A204.1 (cell line): Measurements from ENCODE around the gene SHC2.
"Not testable (repeated sequence)": the region's sequence is repeated elsewhere in the genome, so short reads cannot be mapped to it uniquely, and the experiment has no call there.

Experiments
- FAIRE-seq: peaks from 2 replicates; lab custom pipeline; 2012; peaks lifted over from hg19 to GRCh38; lab: Jason Lieb, UNC

Gene SHC2

DNA sequence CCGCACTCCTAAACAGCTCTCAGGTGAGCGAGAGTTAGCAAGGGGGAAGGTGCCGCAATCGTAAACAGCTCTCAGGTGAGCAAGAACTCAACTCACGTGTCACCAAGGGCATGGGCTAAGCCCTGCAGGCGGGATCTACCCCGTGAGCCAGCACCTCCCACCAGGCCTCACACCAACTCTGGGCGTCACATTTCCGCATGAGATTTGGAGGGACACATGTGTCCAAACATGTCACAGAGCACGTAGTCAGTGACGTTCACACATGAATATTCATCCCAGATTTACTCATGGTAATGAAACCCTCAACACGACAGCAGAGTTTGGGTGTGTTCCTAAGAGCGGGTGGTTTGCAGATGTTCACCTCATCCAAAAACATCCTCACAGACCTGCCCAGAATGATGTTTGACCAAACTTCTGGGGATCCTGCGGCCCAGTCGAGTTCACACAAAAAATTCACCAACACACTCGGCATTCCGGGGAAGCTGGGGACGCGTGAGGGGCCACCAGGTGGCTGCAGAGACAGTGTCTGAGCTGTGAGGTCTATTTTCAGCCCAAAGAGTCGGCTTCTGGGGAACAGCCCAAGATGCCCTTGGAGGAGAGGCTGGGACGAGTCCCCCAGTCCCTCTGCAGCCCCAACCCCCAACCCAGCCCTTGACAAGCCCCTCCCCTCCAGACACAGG is 71.4 kb downstream of the SHC2 start:
- no peak for FAIRE-seq

DNA sequence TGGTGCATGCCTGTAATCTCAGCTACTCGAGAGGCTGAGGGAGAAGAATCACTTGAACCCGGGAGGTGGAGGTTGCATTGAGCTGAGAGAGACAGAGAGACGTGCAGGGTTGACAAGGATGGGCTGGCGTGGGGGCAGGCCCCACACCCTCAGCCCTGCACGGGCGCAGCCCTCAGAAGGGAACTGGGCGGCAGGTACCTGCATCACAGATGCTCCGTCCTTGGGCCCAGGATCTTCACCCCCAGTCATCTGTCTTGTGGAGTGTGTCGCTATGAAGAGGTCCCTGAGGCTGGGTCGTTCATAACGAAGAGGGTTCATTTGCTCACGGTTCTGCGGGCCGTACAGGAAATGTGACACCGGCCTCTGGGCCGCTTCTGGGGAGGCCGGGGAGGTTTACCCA is 72.1 kb downstream of the SHC2 start:
- FAIRE-seq = no peak

DNA sequence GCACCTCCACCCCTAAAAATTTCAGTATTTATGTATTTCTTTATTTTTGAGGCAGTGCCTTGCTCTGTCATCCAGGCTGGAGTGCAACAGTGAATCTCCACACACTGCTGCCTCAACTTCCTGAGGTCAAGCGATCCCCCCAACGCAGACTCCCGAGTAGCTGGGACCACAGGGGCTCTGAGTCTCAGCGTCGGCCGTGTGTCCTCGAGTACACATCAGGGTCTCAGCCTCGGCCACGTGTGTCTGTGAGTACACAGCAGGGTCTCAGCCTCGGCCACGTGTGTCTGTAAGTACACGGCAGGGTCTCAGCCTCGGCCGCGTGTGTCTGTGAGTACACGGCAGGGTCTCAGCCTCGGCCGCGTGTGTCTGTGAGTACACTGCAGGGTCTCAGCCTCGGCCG is 73.1 kb downstream of the SHC2 start:
- FAIRE-seq = no peak

- not testable (repeated sequence) for FAIRE-seq
Observed at GRCh38 chr19:386632-387301, 74.1 kb downstream of the SHC2 start.

DNA sequence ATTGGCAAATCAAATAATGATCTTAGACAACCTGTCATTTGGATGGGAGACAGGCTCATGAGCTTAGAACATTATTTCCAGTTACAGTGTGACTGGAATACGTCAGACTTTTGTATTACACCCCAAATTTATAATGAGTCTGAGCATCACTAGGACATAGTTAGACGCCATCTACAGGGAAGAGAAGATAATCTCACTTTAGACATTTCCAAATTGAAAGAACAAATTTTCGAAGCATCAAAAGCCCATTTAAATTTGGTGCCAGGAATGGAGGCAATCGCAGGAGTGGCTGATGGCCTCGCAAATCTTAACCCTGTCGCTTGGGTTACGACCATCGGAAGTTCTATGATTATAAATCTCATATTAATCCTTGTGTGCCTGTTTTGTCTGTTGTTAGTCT is 74.6 kb downstream of the SHC2 start:
- FAIRE-seq = not testable (repeated sequence)

DNA sequence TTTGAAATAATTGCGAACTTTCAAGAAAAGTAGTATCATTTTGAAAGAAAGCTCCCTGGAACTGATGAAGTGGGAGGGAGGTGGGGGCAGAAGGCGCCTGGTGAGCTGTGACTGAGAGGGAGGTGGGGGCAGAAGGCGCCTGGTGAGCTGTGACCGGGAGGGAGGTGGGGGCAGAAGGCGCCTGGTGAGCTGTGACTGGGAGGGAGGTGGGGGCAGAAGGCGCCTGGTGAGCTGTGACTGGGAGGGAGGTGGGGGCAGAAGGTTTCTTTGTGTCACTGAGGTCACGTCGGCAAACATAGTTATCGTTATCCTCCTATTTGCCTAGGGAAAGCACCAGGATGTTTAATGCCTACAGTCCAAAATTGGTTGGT is 76.0 kb downstream of the SHC2 start:
- no peak for FAIRE-seq

- FAIRE-seq = no peak
Observed at GRCh38 chr19:383922-384798, 76.7 kb downstream of the SHC2 start.

DNA sequence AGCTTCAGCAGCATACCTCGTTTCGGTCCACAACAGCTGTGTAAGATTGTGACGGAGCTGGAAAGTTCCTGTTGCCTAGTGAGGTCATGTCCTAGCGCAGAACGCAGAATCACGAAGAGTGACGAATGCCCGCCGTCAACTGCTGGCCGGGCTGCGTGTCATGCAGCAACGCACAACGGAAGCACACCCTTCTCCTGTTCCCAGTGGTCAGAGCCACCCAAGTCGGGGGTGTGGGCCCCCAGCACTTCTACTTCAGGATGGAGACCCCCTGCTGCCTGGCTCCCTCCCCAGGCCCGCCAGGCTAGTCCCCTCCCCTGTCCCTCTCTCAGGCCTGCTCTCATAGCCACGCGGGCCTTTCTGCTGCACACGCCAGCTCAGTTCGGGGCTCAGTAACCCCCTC is 77.8 kb downstream of the SHC2 start:
- no peak for FAIRE-seq

DNA sequence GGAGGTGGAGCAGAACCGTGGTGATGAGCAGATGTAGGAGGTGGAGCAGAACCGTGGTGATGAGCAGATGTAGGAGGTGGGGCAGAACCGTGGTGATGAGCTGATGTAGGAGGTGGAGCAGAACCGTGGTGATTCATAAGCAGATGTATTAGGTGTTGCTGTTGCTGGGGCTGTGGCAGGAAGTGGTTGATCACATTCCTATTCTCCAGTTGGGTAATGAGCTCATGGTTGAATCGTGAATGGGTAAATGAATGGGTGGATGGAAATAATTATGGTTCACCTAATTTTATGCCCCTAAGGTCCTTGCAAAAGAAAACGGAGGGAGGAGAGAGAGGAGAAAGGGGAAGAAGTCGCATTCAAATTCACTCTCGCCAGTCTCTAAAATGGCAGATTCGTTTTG is 78.3 kb downstream of the SHC2 start:
- FAIRE-seq = not testable (repeated sequence)

- not testable (repeated sequence) for FAIRE-seq
Observed at GRCh38 chr19:381901-382300, 78.9 kb downstream of the SHC2 start.

GRCh38 chr19:380618-381219 is 80.1 kb downstream of the SHC2 start:
- FAIRE-seq = not testable (repeated sequence)

DNA sequence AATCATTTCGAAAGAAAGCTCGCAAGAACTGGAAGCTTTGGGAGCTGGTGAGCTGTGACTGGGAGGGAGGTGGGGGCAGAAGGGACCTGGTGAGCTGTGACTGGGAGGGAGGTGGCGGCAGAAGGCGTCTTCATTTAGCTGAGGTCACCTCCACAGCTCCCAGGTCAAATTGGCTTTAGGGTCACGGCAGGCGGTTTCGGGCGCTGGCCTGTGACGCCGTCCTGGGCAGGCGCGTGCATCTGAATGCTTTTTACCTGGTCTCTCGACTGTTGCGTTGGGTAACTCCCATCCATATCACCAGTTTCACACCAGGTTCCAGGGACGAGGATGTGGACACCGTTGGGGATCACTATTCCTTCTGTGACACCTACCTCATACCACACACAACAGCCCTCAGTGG is 81.0 kb downstream of the SHC2 start:
- FAIRE-seq = no peak

DNA sequence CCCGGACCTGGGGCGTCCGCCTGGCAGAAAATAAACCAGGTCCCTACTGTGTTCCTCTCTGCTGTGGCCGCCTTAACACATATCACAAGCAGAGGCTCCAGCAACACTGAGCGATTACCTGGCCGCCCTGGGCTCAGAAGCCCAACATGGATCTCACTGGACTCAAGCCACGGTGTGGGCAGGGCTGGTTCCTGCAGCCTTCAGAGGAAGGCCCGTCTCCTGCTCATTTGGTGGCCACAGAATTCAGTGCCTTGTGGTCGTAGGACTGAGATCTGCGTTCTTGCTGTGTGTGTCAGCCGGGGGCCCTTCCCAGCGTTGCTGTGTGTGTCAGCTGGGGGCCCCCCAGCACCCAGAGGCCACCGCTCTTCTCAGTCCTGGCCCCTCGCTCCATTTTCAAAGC is 82.1 kb downstream of the SHC2 start:
- no peak for FAIRE-seq

GRCh38 chr19:377801-378581 is 82.8 kb downstream of the SHC2 start:
- no peak for FAIRE-seq

GRCh38 chr19:376111-376470 is 84.7 kb downstream of the SHC2 start:
- FAIRE-seq = no peak

GRCh38 chr19:375395-376110 is 85.3 kb downstream of the SHC2 start:
- FAIRE-seq = no peak

GRCh38 chr19:374886-375235 is 86.0 kb downstream of the SHC2 start:
- FAIRE-seq = no peak

- no peak for FAIRE-seq
Observed at GRCh38 chr19:374183-374885, 86.5 kb downstream of the SHC2 start.

- FAIRE-seq = no peak
Observed at GRCh38 chr19:373391-374182, 87.2 kb downstream of the SHC2 start.

GRCh38 chr19:372306-372890 is 88.4 kb downstream of the SHC2 start:
- no peak for FAIRE-seq
